CD4-positive, alpha-beta memory T cell (primary cell): Measurements from ENCODE around the gene GNRH2. TPM values are rescaled to one million over a fixed set of nuclear protein-coding genes. Genes with fewer than 3 reads are reported as not detected.
A peak's percentile ranks its signal among the peaks of the same experiment; 100 is the strongest.
"Not testable (repeated sequence)": the region's sequence is repeated elsewhere in the genome, so short reads cannot be mapped to it uniquely, and the experiment has no call there.

Source experiments
- CTCF ChIA-PET: fragments of 350-600 bp; sonication (Branson Sonifier 250); formaldehyde crosslinking; loops from one replicate; lab custom pipeline; 2021; ENCODE audit warnings: inconsistent platforms; ENCODE audit not compliant: partially characterized antibody; lab: Charles Lee
- POLR2A ChIA-PET: fragments of 350-600 bp; sonication (Branson Sonifier 250); formaldehyde crosslinking; loops from one replicate; lab custom pipeline; 2021; ENCODE audit not compliant: partially characterized antibody; lab: Charles Lee
- DNase-seq, 5 donors: peaks; one replicate each; pipeline versions ENCODE4 v3.0.0 to v3.0.0-alpha.2; 2020 to 2022; ENCODE audit warnings: mixed read lengths in 1 of 5
- H3K27ac ChIP-seq: one replicate; pipeline ENCODE4 v1.7.0; 2013; ENCODE audit warnings: low read depth, low read length
- H3K27me3 ChIP-seq: 2 replicates; pipeline ENCODE4 v1.7.0; 2013; ENCODE audit warnings: mild to moderate bottlenecking, low read length, moderate library complexity; ENCODE audit not compliant: insufficient read depth
- H3K36me3 ChIP-seq: 2 replicates; pipeline ENCODE4 v1.7.0; 2013; ENCODE audit warnings: mild to moderate bottlenecking, low read length, moderate library complexity; ENCODE audit not compliant: insufficient read depth
- H3K4me1 ChIP-seq: 2 replicates; pipeline ENCODE4 v1.7.0; 2013; ENCODE audit warnings: mild to moderate bottlenecking, low read length, moderate library complexity; ENCODE audit not compliant: insufficient read depth
- H3K4me3 ChIP-seq, 2 donors: one replicate each; pipeline ENCODE4 v1.7.0; 2013; ENCODE audit warnings: low read length in 2 of 2, mild to moderate bottlenecking in 1 of 2
- H3K9me3 ChIP-seq, 2 donors: one replicate each; pipeline ENCODE4 v1.7.0; 2013; ENCODE audit warnings: low read length in 2 of 2, control low read depth in 1 of 2; ENCODE audit not compliant: control insufficient read depth in 1 of 2
- H3K27ac Mint-ChIP-seq, 7 donors: one replicate each; pipeline ENCODE4 v1.8.0; 2020 to 2021; ENCODE audit warnings: mixed read lengths in 7 of 7, mild to moderate bottlenecking in 6 of 7, inconsistent platforms in 3 of 7, moderate library complexity in 3 of 7
- H3K27me3 Mint-ChIP-seq, 2 donors: one replicate each; pipeline ENCODE4 v1.8.0; 2020 to 2021; ENCODE audit warnings: mixed read lengths in 2 of 2
- H3K36me3 Mint-ChIP-seq, 2 donors: one replicate each; pipeline ENCODE4 v1.8.0; 2020 to 2021; ENCODE audit warnings: mixed read lengths in 2 of 2, inconsistent platforms in 1 of 2, mild to moderate bottlenecking in 1 of 2
- H3K4me1 Mint-ChIP-seq, 4 donors: one replicate each; pipeline ENCODE4 v1.8.0; 2020 to 2021; ENCODE audit warnings: mixed read lengths in 4 of 4, mild to moderate bottlenecking in 1 of 4
- H3K4me3 Mint-ChIP-seq, 8 donors: one replicate each; pipeline ENCODE4 v1.8.0; 2020 to 2021; ENCODE audit warnings: mixed read lengths in 8 of 8, mild to moderate bottlenecking in 7 of 8, moderate library complexity in 6 of 8, inconsistent platforms in 3 of 8
- H3K9me3 Mint-ChIP-seq, 8 donors: one replicate each; pipeline ENCODE4 v1.8.0; 2020 to 2021; ENCODE audit warnings: mixed read lengths in 8 of 8, mild to moderate bottlenecking in 5 of 8, inconsistent platforms in 3 of 8, moderate library complexity in 1 of 8
- intact Hi-C: fragments of 100-400 bp; cut with micrococcal nuclease; formaldehyde crosslinking; loops from one replicate; pipeline ENCODE4 v1.15.1; 2023
- polyA plus RNA-seq, 2 donors: library from polyadenylated mRNA; unstranded; fragments of 300-500 nt; fragmentation: Illumina TruSeq; gene quantifications; one replicate each; pipeline ENCODE4 v1.2.3, GENCODE V29; 2021
- total RNA-seq, 2 experiments: library from RNA; stranded (reverse); gene quantifications; one replicate each; pipeline ENCODE4 v1.2.3, GENCODE V29; 2021

GNRH2 gene
- total and polyA plus RNA-seq, 4 experiments from 2014 or later, result 1.2 to 1.9 TPM; not detected in 2

DNA sequence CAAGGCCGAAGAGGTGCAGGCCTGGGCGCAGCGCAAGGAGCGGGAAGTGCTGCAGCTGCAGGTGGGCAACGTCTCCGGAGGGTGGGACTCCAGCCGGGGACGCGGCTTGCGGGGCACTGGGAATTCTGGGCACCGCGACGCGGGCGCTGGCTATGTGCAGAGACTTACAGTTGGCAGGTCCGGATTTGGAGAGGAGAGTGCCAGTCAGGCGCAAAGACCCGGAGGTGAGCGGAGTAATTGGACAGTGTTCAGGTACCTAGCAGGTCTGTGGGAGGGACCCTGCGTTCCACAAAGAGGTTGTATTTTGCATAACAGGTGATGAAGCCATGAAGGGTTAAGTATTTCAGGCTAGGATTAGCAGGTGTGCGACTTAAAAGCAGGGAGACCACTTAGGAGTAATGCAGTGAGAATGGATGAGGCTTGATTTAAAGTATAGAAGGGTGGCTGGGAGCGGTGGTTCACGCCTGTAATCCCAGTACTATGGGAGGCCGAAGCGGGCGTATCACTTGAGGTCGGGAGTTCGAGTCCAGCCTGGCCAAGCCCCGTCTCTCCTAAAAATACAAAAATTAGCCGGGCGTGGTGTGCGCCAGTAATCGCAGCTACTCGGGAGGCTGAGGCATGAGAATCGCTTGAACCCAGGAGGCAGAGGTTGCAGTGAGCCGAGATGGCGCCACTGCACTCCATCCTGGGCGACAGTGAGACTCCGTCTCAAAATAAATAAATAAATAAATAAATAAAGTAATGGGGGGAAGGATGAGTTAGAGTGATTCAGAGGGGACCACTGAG is 3.4 kb downstream of the GNRH2 start:
- intact Hi-C loops, result loop anchor here (5.0 kb wide), 2 partner anchors 175 to 765 kb away; partner anchors contain the start of gene PTPRA
- DNase-seq, result no peak
- H3K4me1 Mint-ChIP-seq, result peaks cover 11 to 30% (median 15%) of the 10 kb centered on the region in 4 donors
- CTCF ChIA-PET, result interaction anchor here (1.4 kb wide), 1 partner anchor 171 kb away, joined by 3 read pairs; no protein-coding TSS in a partner anchor
- peak overlapping the region; percentile 66 to 95 for H3K4me3 ChIP-seq
- H3K27me3 ChIP-seq, result no peaks in the 10 kb centered on the region
- no peaks in the 10 kb centered on the region for H3K27me3 Mint-ChIP-seq
- H3K4me1 ChIP-seq, result peaks cover 26% of the 10 kb centered on the region
- peaks cover 0 to 1% (median 0%) of the 10 kb centered on the region in 8 donors for H3K9me3 Mint-ChIP-seq
- peak overlapping the region; percentile 55 to 92 (median 85) for H3K4me3 Mint-ChIP-seq
- POLR2A ChIA-PET, result interaction anchor here (0.7 to 2.5 kb wide), 7 partner anchors 28 to 362 kb away, joined by 3 to 13 read pairs (median 3); partner anchors contain the start of genes ITPA, PCED1A and VPS16
- H3K27ac ChIP-seq, result peak overlapping the region; percentile 62
- peaks cover 12 to 25% of the 10 kb centered on the region in 2 donors for H3K36me3 Mint-ChIP-seq
- peak overlapping the region in 5 of 7 donors; percentile 22 to 79 (median 63) for H3K27ac Mint-ChIP-seq
- no peaks in the 10 kb centered on the region for H3K9me3 ChIP-seq
- H3K36me3 ChIP-seq, result peaks cover 20% of the 10 kb centered on the region

- ChIA-PET CTCF (no interaction called here), POLR2A (interaction anchor here (0.8 to 2.5 kb wide), 2 partner anchors 47 to 161 kb away, joined by 3 to 13 read pairs; partner anchors contain the start of gene ITPA)
- H3K27me3 Mint-ChIP-seq, result no peaks in the 10 kb centered on the region
- no peaks in the 10 kb centered on the region for H3K9me3 Mint-ChIP-seq
- peaks cover 11 to 30% (median 15%) of the 10 kb centered on the region in 4 donors for H3K4me1 Mint-ChIP-seq
- H3K27me3 ChIP-seq, result no peaks in the 10 kb centered on the region
- no peaks in the 10 kb centered on the region for H3K9me3 ChIP-seq
- peak overlapping the region; percentile 54 to 92 (median 84) for H3K4me3 Mint-ChIP-seq
- DNase-seq, result no peak
- H3K27ac Mint-ChIP-seq, result peak overlapping the region in 3 of 7 donors; percentile 12 to 79 (median 42)
- H3K36me3 ChIP-seq, result peaks cover 20% of the 10 kb centered on the region
- no peak overlapping the region for H3K27ac ChIP-seq
- H3K4me1 ChIP-seq, result peaks cover 26% of the 10 kb centered on the region
- H3K4me3 ChIP-seq, result no peak overlapping the region
- intact Hi-C loops, result loop anchor here (5.0 kb wide), 2 partner anchors 175 to 765 kb away; partner anchors contain the start of gene PTPRA
- peaks cover 12 to 22% of the 10 kb centered on the region in 2 donors for H3K36me3 Mint-ChIP-seq
These were observed 4.3 kb downstream of the GNRH2 start for GRCh38 chr20:3047486-3048419.

- H3K27ac ChIP-seq, result no peak overlapping the region
- ChIA-PET CTCF (interaction anchor here (0.7 to 1.1 kb wide), 3 partner anchors 45 to 1587 kb away, joined by 3 read pairs; no protein-coding TSS in a partner anchor), POLR2A (interaction anchor here (0.6 kb wide), 1 partner anchor 78 kb away, joined by 4 read pairs; no protein-coding TSS in a partner anchor)
- no peak overlapping the region for H3K4me3 ChIP-seq
- H3K9me3 Mint-ChIP-seq, result no peaks in the 10 kb centered on the region
- H3K27me3 Mint-ChIP-seq, result no peaks in the 10 kb centered on the region
- DNase-seq, result no peak
- no peaks in the 10 kb centered on the region for H3K27me3 ChIP-seq
- H3K36me3 Mint-ChIP-seq, result peaks cover 12 to 16% of the 10 kb centered on the region in 2 donors
- no peak overlapping the region for H3K4me3 Mint-ChIP-seq
- intact Hi-C loops, result loop anchor here (5.0 kb wide), 1 partner anchor 151 kb away; the partner anchor contains the start of gene DDRGK1
- peak overlapping the region in 2 of 7 donors; percentile 46 to 78 for H3K27ac Mint-ChIP-seq
- H3K4me1 Mint-ChIP-seq, result peaks cover 6 to 18% (median 9%) of the 10 kb centered on the region in 4 donors
- H3K36me3 ChIP-seq, result peaks cover 20% of the 10 kb centered on the region
- H3K9me3 ChIP-seq, result no peaks in the 10 kb centered on the region
- H3K4me1 ChIP-seq, result peaks cover 19% of the 10 kb centered on the region
These were observed 8.1 kb downstream of the GNRH2 start for GRCh38 chr20:3051385-3052019.

DNA sequence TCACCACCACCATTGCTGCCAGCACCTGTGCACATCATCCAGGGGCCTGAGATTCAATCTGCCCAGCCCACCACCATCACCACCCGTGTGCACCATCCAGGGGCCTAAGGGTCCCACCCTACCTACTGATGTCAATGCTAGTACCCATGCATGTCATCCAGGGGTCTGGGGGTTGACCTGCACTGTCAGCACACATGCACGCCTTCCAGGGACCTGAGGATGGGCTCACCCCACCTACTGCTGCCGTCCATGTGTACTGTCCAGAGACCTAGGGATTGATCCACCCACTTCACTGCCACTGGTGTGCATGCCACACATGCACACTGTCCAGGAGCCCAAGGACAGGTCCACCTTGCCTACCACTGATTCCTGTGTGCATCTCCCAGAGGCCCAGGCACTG is 16.1 kb downstream of the GNRH2 start:
- Mint-ChIP-seq H3K36me3 (peaks cover 0 to 3% of the 10 kb centered on the region in 2 donors), H3K27ac (peak overlapping the region in 1 of 7 donors; percentile 60), H3K27me3 (no peaks in the 10 kb centered on the region), H3K4me1 (peaks cover 3 to 8% (median 6%) of the 10 kb centered on the region in 4 donors), H3K9me3 (no peaks in the 10 kb centered on the region), H3K4me3 (no peak overlapping the region)
- no peak overlapping the region for H3K27ac ChIP-seq
- H3K9me3 ChIP-seq, result no peaks in the 10 kb centered on the region
- ChIA-PET POLR2A (no interaction called here), CTCF (no interaction called here)
- no peak for DNase-seq
- intact Hi-C loops, result no loop called here
- H3K4me1 ChIP-seq, result no peaks in the 10 kb centered on the region
- no peaks in the 10 kb centered on the region for H3K36me3 ChIP-seq
- no peaks in the 10 kb centered on the region for H3K27me3 ChIP-seq
- H3K4me3 ChIP-seq, result no peak overlapping the region

DNA sequence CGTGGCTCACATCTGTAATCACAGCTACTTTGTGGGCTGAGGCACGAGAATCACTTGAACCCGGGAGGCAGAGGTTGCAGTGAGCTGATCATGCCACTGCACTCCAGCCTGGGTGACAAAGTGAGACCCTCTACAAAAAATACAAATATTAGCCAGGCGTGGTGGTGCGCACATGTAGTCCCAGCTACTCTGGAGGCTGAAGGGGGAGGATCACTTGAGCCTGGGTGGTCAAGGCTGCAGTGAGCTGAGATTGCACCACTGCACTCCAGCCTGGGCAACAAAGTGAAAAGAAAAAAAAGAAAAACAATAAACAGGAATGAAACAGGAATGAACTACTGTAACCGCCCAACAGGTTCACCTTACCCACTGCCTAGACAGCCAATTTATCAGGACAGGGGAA is 20.7 kb downstream of the GNRH2 start:
- H3K27ac ChIP-seq, H3K4me1 ChIP-seq, H3K36me3 Mint-ChIP-seq, POLR2A ChIA-PET, H3K27me3 Mint-ChIP-seq, H3K9me3 ChIP-seq, H3K36me3 ChIP-seq, H3K4me3 Mint-ChIP-seq, intact Hi-C loops, H3K27me3 ChIP-seq, H3K9me3 Mint-ChIP-seq, DNase-seq, H3K4me3 ChIP-seq: not testable (repeated sequence)
- Mint-ChIP-seq H3K4me1 (peaks cover 5 to 13% (median 8%) of the 10 kb centered on the region in 4 donors), H3K27ac (peak overlapping the region in 1 of 7 donors; percentile 36)
- CTCF ChIA-PET, result interaction anchor here (0.9 to 2.0 kb wide), 2 partner anchors 10 to 13 kb away, joined by 3 to 6 read pairs; no protein-coding TSS in a partner anchor

DNA sequence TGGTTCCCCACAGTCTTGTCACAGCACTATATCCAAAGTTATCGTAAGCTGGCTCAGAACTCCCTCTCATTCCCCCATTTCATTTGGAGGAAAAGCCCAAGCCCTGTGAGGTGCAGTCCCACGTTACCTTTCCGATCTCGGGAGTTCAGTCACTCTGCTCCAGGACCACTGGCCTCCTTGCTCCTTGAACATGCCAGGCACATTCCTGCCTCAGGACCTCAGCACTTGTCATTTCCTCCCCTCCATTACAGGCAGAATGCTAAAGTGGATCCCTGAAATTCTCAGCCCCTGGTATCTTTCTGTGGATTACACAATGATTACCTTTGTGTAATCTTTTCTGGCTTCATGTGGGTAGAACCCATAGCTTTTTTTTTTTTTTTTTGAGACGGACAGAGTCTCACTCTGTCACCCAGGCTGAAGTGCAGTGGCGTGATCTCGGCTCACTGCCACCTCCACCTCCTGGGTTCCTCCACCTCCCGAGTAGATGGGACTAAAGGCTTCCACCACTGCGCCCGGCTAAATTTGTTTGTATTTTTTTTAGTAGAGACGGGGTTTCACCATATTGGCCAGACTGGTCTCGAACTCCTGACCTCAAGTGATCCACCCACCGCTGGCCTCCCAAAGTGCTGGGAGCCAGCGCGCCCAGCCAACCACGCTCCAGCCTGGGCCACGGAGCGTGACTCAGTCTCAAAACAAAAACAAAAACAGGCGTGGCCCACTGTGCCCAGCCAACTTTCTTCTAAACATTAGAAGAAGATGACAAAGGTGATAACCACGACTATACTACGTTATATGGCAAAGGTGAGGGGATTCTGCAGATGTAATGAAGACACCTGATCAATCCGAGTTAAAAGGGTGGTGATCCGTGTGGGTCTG is 24.0 kb downstream of the GNRH2 start:
- ChIA-PET CTCF (interaction anchor here (0.6 to 1.9 kb wide), 3 partner anchors 10 to 249 kb away, joined by 3 to 7 read pairs (median 3); no protein-coding TSS in a partner anchor), POLR2A (no interaction called here)
- Mint-ChIP-seq H3K4me3 (no peak overlapping the region), H3K4me1 (peaks cover 14 to 17% (median 14%) of the 10 kb centered on the region in 4 donors), H3K36me3 (no peaks in the 10 kb centered on the region), H3K27ac (peak overlapping the region in 1 of 7 donors; percentile 59), H3K9me3 (no peaks in the 10 kb centered on the region), H3K27me3 (no peaks in the 10 kb centered on the region)
- H3K36me3 ChIP-seq, result no peaks in the 10 kb centered on the region
- DNase-seq, result no peak
- intact Hi-C loops, result no loop called here
- H3K27ac ChIP-seq, result no peak overlapping the region
- H3K9me3 ChIP-seq, result no peaks in the 10 kb centered on the region
- no peak overlapping the region for H3K4me3 ChIP-seq
- peaks cover 13% of the 10 kb centered on the region for H3K4me1 ChIP-seq
- no peaks in the 10 kb centered on the region for H3K27me3 ChIP-seq
